WTC11 (cell line): ENCODE data around the gene JAKMIP1. TPM values are rescaled to one million over a fixed set of nuclear protein-coding genes. Genes with fewer than 3 reads are reported as not detected.

Experiments used
- ATAC-seq: fragments of 200-7000 bp; cut with Tn5 transposase; 2 replicates; pipeline ENCODE4 v1.10.0; 2021; ENCODE audit warnings: mild to moderate bottlenecking, moderate library complexity
- CTCF ChIA-PET: fragments of 300-600 bp; sonication (Branson Sonifier 250); formaldehyde crosslinking; loops from one replicate; lab custom pipeline; 2021; ENCODE audit warnings: antibody characterized with exemption; lab: Charles Lee
- POLR2A ChIA-PET: fragments of 350-600 bp; sonication (Branson Sonifier 250); formaldehyde crosslinking; loops from one replicate; lab custom pipeline; 2021; ENCODE audit warnings: antibody characterized with exemption; lab: Charles Lee
- DNase-seq: peaks from one replicate; pipeline ENCODE4 v3.0.0; 2021; ENCODE audit warnings: low spot score
- H3K27ac Mint-ChIP-seq: 2 replicates; pipeline ENCODE4 v1.8.0; 2021; ENCODE audit warnings: mixed read lengths
- H3K27me3 Mint-ChIP-seq: 2 replicates; pipeline ENCODE4 v1.8.0; 2021; ENCODE audit warnings: low read depth, mild to moderate bottlenecking, moderate library complexity, mixed read lengths
- H3K36me3 Mint-ChIP-seq: 2 replicates; pipeline ENCODE4 v1.8.0; 2021; ENCODE audit warnings: mixed read lengths
- H3K4me1 Mint-ChIP-seq: 2 replicates; pipeline ENCODE4 v1.8.0; 2022; ENCODE audit warnings: mixed read lengths
- H3K4me3 Mint-ChIP-seq: 2 replicates; pipeline ENCODE4 v1.8.0; 2021; ENCODE audit warnings: mild to moderate bottlenecking, moderate library complexity, mixed read lengths
- H3K9me3 Mint-ChIP-seq: 2 replicates; pipeline ENCODE4 v1.8.0; 2021; ENCODE audit warnings: mixed read lengths
- CBFB ChIP-seq: sonication (generic); formaldehyde crosslinking; IDR thresholded peaks from 2 replicates; pipeline ENCODE4 v1.8.1; 2022; ENCODE audit warnings: mild to moderate bottlenecking, low read depth, missing genetic modification reagents
- EMX1 ChIP-seq: fragments of 250-450 bp; sonication (Bioruptor Pico); IDR thresholded peaks from 2 replicates; pipeline ENCODE4 v1.8.0; 2021; ENCODE audit warnings: mild to moderate bottlenecking
- ETV6 ChIP-seq: sonication (generic); formaldehyde crosslinking; IDR thresholded peaks from 2 replicates; pipeline ENCODE4 v1.8.1; 2022; ENCODE audit warnings: mild to moderate bottlenecking, missing genetic modification reagents
- IRF2 ChIP-seq: sonication (generic); formaldehyde crosslinking; IDR thresholded peaks from 2 replicates; pipeline ENCODE4 v1.8.0; 2022; ENCODE audit warnings: low read depth, missing genetic modification reagents, borderline replicate concordance
- MYBL2 ChIP-seq: sonication (generic); formaldehyde crosslinking; IDR thresholded peaks from 2 replicates; pipeline ENCODE4 v1.8.1; 2023; ENCODE audit warnings: mild to moderate bottlenecking, moderate library complexity, missing genetic modification reagents
- NR1H2 ChIP-seq: sonication (generic); formaldehyde crosslinking; IDR thresholded peaks from 2 replicates; pipeline ENCODE4 v1.9.0; 2021; ENCODE audit warnings: mild to moderate bottlenecking, moderate library complexity, missing genetic modification reagents
- NR3C1 ChIP-seq: sonication (generic); formaldehyde crosslinking; conservative IDR thresholded peaks from 2 replicates; pipeline ENCODE4 v1.8.1; 2023; ENCODE audit warnings: low read depth, mild to moderate bottlenecking, missing genetic modification reagents
- SMAD3 ChIP-seq: sonication (generic); formaldehyde crosslinking; IDR thresholded peaks from 2 replicates; pipeline ENCODE4 v1.8.0; 2022; ENCODE audit warnings: missing genetic modification reagents, mild to moderate bottlenecking, borderline replicate concordance
- TCF7 ChIP-seq: sonication (generic); formaldehyde crosslinking; IDR thresholded peaks from 2 replicates; pipeline ENCODE4 v1.8.0; 2022; ENCODE audit warnings: mild to moderate bottlenecking, low read depth, missing genetic modification reagents, moderate library complexity
- ZNF138 ChIP-seq: sonication (generic); formaldehyde crosslinking; conservative IDR thresholded peaks from 2 replicates; pipeline ENCODE4 v1.8.1; 2022; ENCODE audit warnings: mild to moderate bottlenecking, moderate library complexity, missing genetic modification reagents
- ZNF219 ChIP-seq: sonication (generic); formaldehyde crosslinking; IDR thresholded peaks from 2 replicates; pipeline ENCODE4 v1.8.0; 2023; ENCODE audit warnings: missing genetic modification reagents, mild to moderate bottlenecking, borderline replicate concordance
- ZNF317 ChIP-seq: sonication (generic); formaldehyde crosslinking; IDR thresholded peaks from 2 replicates; pipeline ENCODE4 v1.8.1; 2023; ENCODE audit warnings: low read depth, mild to moderate bottlenecking, moderate library complexity, missing genetic modification reagents, borderline replicate concordance
- ZNF671 ChIP-seq: fragments of 250-450 bp; sonication (Bioruptor Pico); IDR thresholded peaks from 2 replicates; pipeline ENCODE4 v1.8.0; 2021; ENCODE audit warnings: mild to moderate bottlenecking
- total RNA-seq: library from RNA; stranded (reverse); gene quantifications from 3 replicates; pipeline ENCODE4 v1.2.3, GENCODE V29; 2021
- TF ChIP-seq, protein P1 (sequence below): sonication (generic); formaldehyde crosslinking; IDR thresholded peaks from 2 replicates; pipeline ENCODE4 v1.8.0; 2022; ENCODE audit warnings: mild to moderate bottlenecking, missing genetic modification reagents
- TF ChIP-seq, protein P2 (sequence below): sonication (generic); formaldehyde crosslinking; IDR thresholded peaks from 2 replicates; pipeline ENCODE4 v1.8.1; 2023; ENCODE audit warnings: mild to moderate bottlenecking, missing genetic modification reagents, moderate library complexity
- TF ChIP-seq, protein P3 (sequence below): sonication (generic); formaldehyde crosslinking; IDR thresholded peaks from 2 replicates; pipeline ENCODE4 v1.8.1; 2023; ENCODE audit warnings: mild to moderate bottlenecking, moderate library complexity, missing genetic modification reagents
- TF ChIP-seq, protein P4 (sequence below): fragments of 250-450 bp; sonication (Bioruptor Pico); IDR thresholded peaks from 2 replicates; pipeline ENCODE4 v2.1.2; 2022; ENCODE audit warnings: mild to moderate bottlenecking, moderate library complexity
- TF ChIP-seq, protein P5 (sequence below): fragments of 250-450 bp; sonication (Bioruptor Pico); IDR thresholded peaks from 2 replicates; pipeline ENCODE4 v1.9.0; 2021; ENCODE audit warnings: mild to moderate bottlenecking
- TF ChIP-seq, protein P6 (sequence below): sonication (generic); formaldehyde crosslinking; IDR thresholded peaks from 2 replicates; pipeline ENCODE4 v1.8.0; 2022; ENCODE audit warnings: mild to moderate bottlenecking, missing genetic modification reagents

JAKMIP1 gene
- total RNA-seq, 1 experiment from 2014 or later = 4.0 TPM

DNA sequence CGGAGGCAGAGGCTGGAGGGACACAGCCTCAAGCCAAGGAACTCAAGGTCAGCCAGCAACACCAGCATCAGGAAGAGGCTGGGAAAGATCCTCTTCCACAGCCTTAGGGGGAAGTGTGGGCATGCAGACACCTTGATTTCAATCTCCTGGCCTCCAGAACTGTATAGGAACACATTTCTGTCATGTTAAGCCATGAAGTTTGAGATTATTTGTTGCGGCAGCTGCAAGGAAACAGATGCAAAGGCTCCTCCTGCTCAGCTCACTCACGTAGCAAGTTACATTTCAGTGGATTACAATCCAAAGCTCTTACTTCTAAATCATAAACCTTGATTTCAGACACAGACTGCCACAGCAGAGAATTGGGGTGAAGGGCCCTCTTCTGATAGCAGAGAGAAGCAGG is 113.5 kb downstream of the JAKMIP1 start:
- H3K9me3 Mint-ChIP-seq = peaks cover 6% of the 10 kb centered on the region
- H3K4me3 Mint-ChIP-seq = no peak overlapping the region
- no peak overlapping the region for H3K27ac Mint-ChIP-seq
- H3K36me3 Mint-ChIP-seq = peaks cover 9% of the 10 kb centered on the region
- H3K4me1 Mint-ChIP-seq = peaks cover 16% of the 10 kb centered on the region
- H3K27me3 Mint-ChIP-seq = peaks cover 66% of the 10 kb centered on the region
- no peak for ATAC-seq
- ChIA-PET POLR2A (interaction anchor here (0.5 kb wide), 1 partner anchor 60 kb away, joined by 4 read pairs; no protein-coding TSS in a partner anchor), CTCF (interaction anchor here (0.9 to 5.3 kb wide), 5 partner anchors 18 to 88 kb away, joined by 5 to 84 read pairs (median 7); no protein-coding TSS in a partner anchor)
- DNase-seq = no peak
- TF ChIP-seq ZNF219 (CRISPR knock-in tag) (no peak), ZNF671 (CRISPR knock-in tag) (no peak), NR3C1 (CRISPR knock-in tag) (no peak), TCF7 (no peak), MYBL2 (CRISPR knock-in tag) (no peak), ETV6 (CRISPR knock-in tag) (no peak)
- TF ChIP-seq, protein P1, sequence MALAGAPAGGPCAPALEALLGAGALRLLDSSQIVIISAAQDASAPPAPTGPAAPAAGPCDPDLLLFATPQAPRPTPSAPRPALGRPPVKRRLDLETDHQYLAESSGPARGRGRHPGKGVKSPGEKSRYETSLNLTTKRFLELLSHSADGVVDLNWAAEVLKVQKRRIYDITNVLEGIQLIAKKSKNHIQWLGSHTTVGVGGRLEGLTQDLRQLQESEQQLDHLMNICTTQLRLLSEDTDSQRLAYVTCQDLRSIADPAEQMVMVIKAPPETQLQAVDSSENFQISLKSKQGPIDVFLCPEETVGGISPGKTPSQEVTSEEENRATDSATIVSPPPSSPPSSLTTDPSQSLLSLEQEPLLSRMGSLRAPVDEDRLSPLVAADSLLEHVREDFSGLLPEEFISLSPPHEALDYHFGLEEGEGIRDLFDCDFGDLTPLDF (CRISPR knock-in tag) = no peak

DNA sequence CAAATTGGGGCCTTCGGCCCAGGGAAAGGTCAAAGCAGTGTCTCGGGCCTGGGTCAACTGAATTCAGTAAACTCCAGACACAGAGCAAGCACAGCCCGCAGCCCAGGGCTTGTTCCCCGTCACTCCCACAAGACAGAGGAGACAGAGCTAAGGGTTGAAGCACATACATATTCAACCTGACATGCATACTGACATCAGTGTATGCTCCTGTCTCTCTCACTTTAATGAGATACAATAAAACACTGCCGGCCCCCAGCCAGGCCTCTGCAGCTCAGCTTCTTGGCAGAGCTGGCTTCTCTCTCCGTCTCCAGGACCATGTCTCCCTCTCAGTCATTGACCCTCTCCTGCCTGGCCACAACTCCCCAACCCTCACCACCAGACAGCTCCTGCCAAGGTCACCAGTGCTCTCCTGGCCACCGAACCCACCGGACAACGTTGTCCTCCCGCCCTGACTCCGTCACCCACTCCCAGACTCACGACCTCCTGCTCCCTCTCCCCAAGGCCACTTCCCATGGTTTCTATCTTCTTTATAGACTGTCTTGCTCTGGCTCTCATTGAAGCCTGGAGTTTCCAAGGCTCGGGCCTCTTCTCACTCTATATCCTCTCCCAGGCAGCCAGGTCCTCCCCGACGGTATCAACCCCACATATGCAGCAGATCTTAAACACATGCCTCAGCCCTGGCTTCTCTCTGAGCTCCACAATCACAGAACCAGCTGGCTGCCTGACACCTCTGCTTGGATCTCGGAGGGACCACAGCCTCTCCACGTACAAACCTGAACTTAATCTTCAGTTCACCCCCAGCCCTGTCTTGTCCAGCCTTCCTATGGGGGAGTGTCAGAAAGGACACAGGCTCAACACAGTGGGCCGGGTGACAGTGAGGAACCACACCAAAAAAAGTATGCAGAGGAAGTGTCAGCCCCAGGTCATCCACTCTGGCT is 114.4 kb downstream of the JAKMIP1 start:
- ChIA-PET POLR2A (interaction anchor here (0.5 kb wide), 1 partner anchor 59 kb away, joined by 4 read pairs; no protein-coding TSS in a partner anchor), CTCF (interaction anchor here (0.9 to 5.3 kb wide), 4 partner anchors 39 to 87 kb away, joined by 3 to 84 read pairs (median 8); no protein-coding TSS in a partner anchor)
- TF ChIP-seq, protein P2, sequence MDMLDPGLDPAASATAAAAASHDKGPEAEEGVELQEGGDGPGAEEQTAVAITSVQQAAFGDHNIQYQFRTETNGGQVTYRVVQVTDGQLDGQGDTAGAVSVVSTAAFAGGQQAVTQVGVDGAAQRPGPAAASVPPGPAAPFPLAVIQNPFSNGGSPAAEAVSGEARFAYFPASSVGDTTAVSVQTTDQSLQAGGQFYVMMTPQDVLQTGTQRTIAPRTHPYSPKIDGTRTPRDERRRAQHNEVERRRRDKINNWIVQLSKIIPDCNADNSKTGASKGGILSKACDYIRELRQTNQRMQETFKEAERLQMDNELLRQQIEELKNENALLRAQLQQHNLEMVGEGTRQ (CRISPR knock-in tag) = no peak
- TF ChIP-seq, protein P3, sequence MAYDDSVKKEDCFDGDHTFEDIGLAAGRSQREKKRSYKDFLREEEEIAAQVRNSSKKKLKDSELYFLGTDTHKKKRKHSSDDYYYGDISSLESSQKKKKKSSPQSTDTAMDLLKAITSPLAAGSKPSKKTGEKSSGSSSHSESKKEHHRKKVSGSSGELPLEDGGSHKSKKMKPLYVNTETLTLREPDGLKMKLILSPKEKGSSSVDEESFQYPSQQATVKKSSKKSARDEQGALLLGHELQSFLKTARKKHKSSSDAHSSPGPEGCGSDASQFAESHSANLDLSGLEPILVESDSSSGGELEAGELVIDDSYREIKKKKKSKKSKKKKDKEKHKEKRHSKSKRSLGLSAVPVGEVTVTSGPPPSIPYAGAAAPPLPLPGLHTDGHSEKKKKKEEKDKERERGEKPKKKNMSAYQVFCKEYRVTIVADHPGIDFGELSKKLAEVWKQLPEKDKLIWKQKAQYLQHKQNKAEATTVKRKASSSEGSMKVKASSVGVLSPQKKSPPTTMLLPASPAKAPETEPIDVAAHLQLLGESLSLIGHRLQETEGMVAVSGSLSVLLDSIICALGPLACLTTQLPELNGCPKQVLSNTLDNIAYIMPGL = no peak
- no peak for TF ChIP-seq CBFB (CRISPR knock-in tag)
- Mint-ChIP-seq H3K9me3 (peaks cover 6% of the 10 kb centered on the region), H3K36me3 (peaks cover 9% of the 10 kb centered on the region), H3K4me1 (peaks cover 15% of the 10 kb centered on the region), H3K27me3 (peaks cover 58% of the 10 kb centered on the region), H3K4me3 (no peak overlapping the region), H3K27ac (no peak overlapping the region)
- ATAC-seq = no peak
- no peak for DNase-seq

DNA sequence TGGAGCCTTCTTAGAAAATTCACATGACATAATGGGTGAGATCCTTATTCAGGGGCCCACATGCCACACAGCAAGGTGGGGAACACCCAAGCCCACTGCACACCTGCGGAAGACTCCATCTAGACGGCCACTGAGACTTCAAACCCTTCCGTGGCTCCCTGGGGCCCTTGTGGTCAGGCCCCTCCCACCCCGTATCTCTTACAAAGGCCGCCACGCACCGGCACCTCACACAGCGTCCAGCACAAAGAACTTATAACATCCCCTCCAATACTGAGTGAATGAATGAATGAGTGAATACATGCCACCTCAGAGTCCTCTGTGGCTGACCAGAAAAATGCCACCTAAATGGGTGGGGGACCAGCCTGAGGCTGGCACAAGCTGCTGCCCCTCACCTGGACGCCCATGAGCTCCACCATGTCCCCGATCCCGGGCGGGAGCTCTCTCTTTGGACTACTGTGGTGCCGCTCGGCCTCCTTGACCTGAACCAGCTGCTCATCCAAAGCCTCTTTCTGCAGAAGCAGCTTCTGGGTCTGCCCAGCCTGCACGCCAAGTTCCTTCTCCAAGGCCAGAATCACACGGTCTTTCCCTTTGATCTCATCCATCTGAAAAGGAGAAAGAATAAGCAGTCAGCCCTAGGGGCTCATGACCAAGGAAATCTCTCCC is 115.2 kb downstream of the JAKMIP1 start:
- ChIA-PET POLR2A (no interaction called here), CTCF (interaction anchor here (0.9 to 5.3 kb wide), 3 partner anchors 65 to 377 kb away, joined by 3 to 84 read pairs (median 4); partner anchors contain the start of gene EVC2)
- Mint-ChIP-seq H3K9me3 (peaks cover 6% of the 10 kb centered on the region), H3K27me3 (peaks cover 50% of the 10 kb centered on the region), H3K4me1 (peaks cover 15% of the 10 kb centered on the region), H3K27ac (no peak overlapping the region), H3K4me3 (no peak overlapping the region), H3K36me3 (peaks cover 9% of the 10 kb centered on the region)
- DNase-seq (no peak), ATAC-seq (no peak)
- TF ChIP-seq ZNF317 = no peak
- TF ChIP-seq NR1H2 (CRISPR knock-in tag) = no peak
- no peak for TF ChIP-seq IRF2
- no peak for TF ChIP-seq EMX1 (CRISPR knock-in tag)
- TF ChIP-seq, protein P4, sequence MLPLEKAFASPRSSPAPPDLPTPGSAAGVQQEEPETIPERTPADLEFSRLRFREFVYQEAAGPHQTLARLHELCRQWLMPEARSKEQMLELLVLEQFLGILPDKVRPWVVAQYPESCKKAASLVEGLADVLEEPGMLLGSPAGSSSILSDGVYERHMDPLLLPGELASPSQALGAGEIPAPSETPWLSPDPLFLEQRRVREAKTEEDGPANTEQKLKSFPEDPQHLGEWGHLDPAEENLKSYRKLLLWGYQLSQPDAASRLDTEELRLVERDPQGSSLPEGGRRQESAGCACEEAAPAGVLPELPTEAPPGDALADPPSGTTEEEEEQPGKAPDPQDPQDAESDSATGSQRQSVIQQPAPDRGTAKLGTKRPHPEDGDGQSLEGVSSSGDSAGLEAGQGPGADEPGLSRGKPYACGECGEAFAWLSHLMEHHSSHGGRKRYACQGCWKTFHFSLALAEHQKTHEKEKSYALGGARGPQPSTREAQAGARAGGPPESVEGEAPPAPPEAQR = no peak
- TF ChIP-seq SMAD3 (CRISPR knock-in tag) = no peak
- no peak for TF ChIP-seq ZNF138 (CRISPR knock-in tag)
- TF ChIP-seq, protein P5, sequence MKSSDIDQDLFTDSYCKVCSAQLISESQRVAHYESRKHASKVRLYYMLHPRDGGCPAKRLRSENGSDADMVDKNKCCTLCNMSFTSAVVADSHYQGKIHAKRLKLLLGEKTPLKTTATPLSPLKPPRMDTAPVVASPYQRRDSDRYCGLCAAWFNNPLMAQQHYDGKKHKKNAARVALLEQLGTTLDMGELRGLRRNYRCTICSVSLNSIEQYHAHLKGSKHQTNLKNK (CRISPR knock-in tag) = no peak
- TF ChIP-seq, protein P6, sequence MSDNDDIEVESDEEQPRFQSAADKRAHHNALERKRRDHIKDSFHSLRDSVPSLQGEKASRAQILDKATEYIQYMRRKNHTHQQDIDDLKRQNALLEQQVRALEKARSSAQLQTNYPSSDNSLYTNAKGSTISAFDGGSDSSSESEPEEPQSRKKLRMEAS (CRISPR knock-in tag) = no peak
